HG03280 (cell line): ENCODE data around the gene KIF1C.
"Not testable (repeated sequence)": the region's sequence is repeated elsewhere in the genome, so short reads cannot be mapped to it uniquely, and the experiment has no call there.

Experiments
- ATAC-seq: cut with Tn5 transposase; IDR thresholded peaks from one replicate; pipeline ENCODE4 v1.9.1; 2021; ENCODE audit warnings: mild to moderate bottlenecking, moderate library complexity; ENCODE audit not compliant: unreplicated experiment

The KIF1C gene

GRCh38 chr17:5042157-5043022 is 44.6 kb downstream of the KIF1C start:
- ATAC-seq: no peak

- ATAC-seq: no peak
Observed at GRCh38 chr17:5043524-5043923, 45.8 kb downstream of the KIF1C start.

- ATAC-seq: no peak
Observed at GRCh38 chr17:5044630-5045029, 46.9 kb downstream of the KIF1C start.

GRCh38 chr17:5045496-5045895 is 47.7 kb downstream of the KIF1C start:
- no peak for ATAC-seq

GRCh38 chr17:5047446-5047845 is 49.7 kb downstream of the KIF1C start:
- no peak for ATAC-seq

DNA sequence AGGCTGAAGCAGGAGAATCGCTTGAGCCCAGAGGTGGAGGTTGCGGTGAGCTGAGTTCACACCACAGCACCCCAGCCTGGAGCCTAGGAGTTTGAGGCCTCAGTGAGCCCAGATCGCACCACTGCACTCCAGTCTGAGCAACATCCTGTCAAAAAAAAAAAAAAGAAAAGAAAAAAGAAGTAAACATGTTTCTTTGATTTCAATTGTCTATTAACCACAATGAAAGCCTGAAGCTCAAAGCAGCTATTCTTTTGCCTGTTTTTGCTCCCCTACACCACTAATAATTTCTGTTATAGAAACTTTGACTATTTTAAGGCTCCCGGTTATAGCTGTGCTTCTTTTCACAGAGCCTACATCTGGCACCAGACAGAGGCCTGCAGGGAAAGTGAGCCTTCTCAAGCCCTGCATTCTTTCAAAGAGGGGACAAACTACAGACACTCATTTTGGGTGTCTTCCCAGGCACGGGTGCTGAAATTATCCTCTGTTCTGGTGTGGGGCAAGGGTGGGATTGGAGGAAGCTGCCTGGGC is 51.6 kb downstream of the KIF1C start:
- no peak for ATAC-seq

- no peak for ATAC-seq
Observed at GRCh38 chr17:5050278-5050677, 52.5 kb downstream of the KIF1C start.

GRCh38 chr17:5055543-5055942 is 57.8 kb downstream of the KIF1C start:
- no peak for ATAC-seq

DNA sequence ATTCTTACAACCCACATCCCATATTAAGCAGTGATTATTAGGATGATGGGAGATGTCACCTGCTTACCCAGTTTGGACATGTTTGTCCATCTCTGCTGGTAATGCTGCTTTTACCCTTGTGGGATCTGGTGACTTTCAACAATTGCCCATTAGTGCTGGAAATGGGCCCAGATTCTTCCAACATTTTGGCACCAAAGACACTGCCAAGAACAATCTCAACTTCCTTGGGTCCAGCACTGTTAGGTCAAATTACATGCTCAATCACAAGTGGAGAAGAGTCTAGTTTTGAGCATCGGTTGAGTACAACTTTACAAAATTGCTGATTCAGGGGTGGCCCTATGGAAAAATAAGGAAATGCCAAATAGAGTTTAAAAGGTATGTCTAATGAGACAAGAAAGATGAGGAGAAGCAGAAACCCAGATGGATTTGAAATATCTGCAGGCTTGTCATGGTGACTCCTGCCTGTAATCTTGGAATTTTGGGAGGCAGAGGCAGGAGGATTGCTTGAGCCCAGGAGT is 67.5 kb downstream of the KIF1C start:
- no peak for ATAC-seq

- ATAC-seq: no peak
Observed at GRCh38 chr17:5068236-5068635, 70.5 kb downstream of the KIF1C start.

DNA sequence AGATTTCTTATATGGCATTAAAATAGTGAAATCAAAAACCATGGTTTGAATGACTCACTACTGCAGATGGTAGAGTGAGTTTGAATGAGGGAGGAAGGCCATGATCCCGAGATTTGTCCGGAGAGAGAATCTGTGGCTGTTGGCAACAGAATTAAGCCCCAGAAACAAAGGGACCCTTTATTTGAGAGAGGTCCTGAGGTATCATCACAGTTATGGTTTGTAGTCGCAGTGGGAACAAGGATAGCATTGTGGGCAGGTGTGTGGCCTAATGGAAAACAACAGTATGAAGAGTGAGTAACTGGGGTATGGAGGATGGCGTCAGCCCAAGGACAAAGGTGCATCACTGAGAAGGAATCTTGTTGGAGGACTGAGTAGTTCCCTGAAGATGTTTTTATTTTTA is 72.0 kb downstream of the KIF1C start:
- ATAC-seq: no peak

GRCh38 chr17:5075472-5075871 is 77.7 kb downstream of the KIF1C start:
- not testable (repeated sequence) for ATAC-seq

GRCh38 chr17:5077275-5077674 is 79.5 kb downstream of the KIF1C start:
- ATAC-seq: not testable (repeated sequence)

- ATAC-seq: no peak
Observed at GRCh38 chr17:5077781-5078105, 80.0 kb downstream of the KIF1C start.
